Activated CD8-positive, alpha-beta T cell treated with anti-CD3 and anti-CD28 coated beads for 36 hours (primary cell): Measurements from ENCODE around the gene PXYLP1. TPM values are rescaled to one million over a fixed set of nuclear protein-coding genes. Genes with fewer than 3 reads are reported as not detected.

Experiments used
- ATAC-seq: fragments of 200-7000 bp; cut with Tn5 transposase; one replicate; pipeline ENCODE4 v1.10.0; 2021; ENCODE audit warnings: mild to moderate bottlenecking, moderate library complexity
- CTCF ChIA-PET: fragments of 350-600 bp; sonication (Branson Sonifier 250); formaldehyde crosslinking; loops from one replicate; lab custom pipeline; 2021; ENCODE audit warnings: antibody characterized with exemption; lab: Charles Lee
- POLR2A ChIA-PET: fragments of 350-600 bp; sonication (Branson Sonifier 250); formaldehyde crosslinking; loops from one replicate; lab custom pipeline; 2021; ENCODE audit warnings: antibody characterized with exemption; lab: Charles Lee
- DNase-seq: peaks from one replicate; pipeline ENCODE4 v3.0.0-alpha.2; 2020
- H3K27ac Mint-ChIP-seq: one replicate; pipeline ENCODE4 v1.8.0; 2021; ENCODE audit warnings: mild to moderate bottlenecking, mixed read lengths
- H3K27me3 Mint-ChIP-seq: one replicate; pipeline ENCODE4 v1.8.0; 2021; ENCODE audit warnings: mixed read lengths
- H3K36me3 Mint-ChIP-seq: one replicate; pipeline ENCODE4 v1.8.0; 2021; ENCODE audit warnings: low read depth, mixed read lengths
- H3K4me1 Mint-ChIP-seq: one replicate; pipeline ENCODE4 v1.8.0; 2021; ENCODE audit warnings: low read depth, mixed read lengths
- H3K4me3 Mint-ChIP-seq: one replicate; pipeline ENCODE4 v1.8.0; 2021; ENCODE audit warnings: mild to moderate bottlenecking, moderate library complexity, mixed read lengths
- H3K9me3 Mint-ChIP-seq: one replicate; pipeline ENCODE4 v1.8.0; 2021; ENCODE audit warnings: mixed read lengths
- CTCF ChIP-seq: fragments of 200-600 bp; IDR thresholded peaks from one replicate; pipeline ENCODE4 v1.8.0; 2022; ENCODE audit warnings: antibody characterized with exemption, mild to moderate bottlenecking
- intact Hi-C: fragments of 100-400 bp; cut with micrococcal nuclease; formaldehyde crosslinking; loops from one replicate; pipeline ENCODE4 v1.10.0; 2022
- total RNA-seq, 2 experiments: library from RNA; stranded (reverse); gene quantifications; one replicate each; pipeline ENCODE4 v1.2.3, GENCODE V29; 2021

Gene PXYLP1
- total RNA-seq, 2 experiments from 2014 or later, result 14.9 to 17.2 TPM

- no peaks in the 10 kb centered on the region for H3K36me3 Mint-ChIP-seq
- ATAC-seq (no peak), DNase-seq (no peak)
- intact Hi-C loops, result no loop called here
- no peak overlapping the region for H3K27ac Mint-ChIP-seq
- H3K4me1 Mint-ChIP-seq, result peaks cover 7% of the 10 kb centered on the region
- no peak for TF ChIP-seq CTCF
- ChIA-PET CTCF (interaction anchor here (1.2 to 14.5 kb wide), 3 partner anchors 13 to 19 kb away, joined by 3 to 143 read pairs (median 4); partner anchors contain the start of gene PXYLP1), POLR2A (interaction anchor here (1.0 kb wide), 1 partner anchor 19 kb away, joined by 5 read pairs; no protein-coding TSS in a partner anchor)
- no peaks in the 10 kb centered on the region for H3K9me3 Mint-ChIP-seq
- no peak overlapping the region for H3K4me3 Mint-ChIP-seq
- no peaks in the 10 kb centered on the region for H3K27me3 Mint-ChIP-seq
These were observed 19.2 kb downstream of the PXYLP1 start for GRCh38 chr3:141250828-141251227.

GRCh38 chr3:141253326-141253725 lies 21.7 kb downstream of the PXYLP1 start:
- H3K9me3 Mint-ChIP-seq, result no peaks in the 10 kb centered on the region
- ATAC-seq (no peak), DNase-seq (no peak)
- H3K4me1 Mint-ChIP-seq, result peaks cover 28% of the 10 kb centered on the region
- no peak overlapping the region for H3K4me3 Mint-ChIP-seq
- peak overlapping the region; percentile 18 for H3K27ac Mint-ChIP-seq
- H3K27me3 Mint-ChIP-seq, result no peaks in the 10 kb centered on the region
- intact Hi-C loops, result no loop called here
- H3K36me3 Mint-ChIP-seq, result no peaks in the 10 kb centered on the region
- no peak for TF ChIP-seq CTCF
- POLR2A ChIA-PET, result no interaction called here
- CTCF ChIA-PET, result interaction anchor here (2.8 to 14.5 kb wide), 2 partner anchors 10 to 21 kb away, joined by 9 to 143 read pairs; partner anchors contain the start of gene PXYLP1

GRCh38 chr3:141253811-141254210 lies 22.2 kb downstream of the PXYLP1 start:
- H3K9me3 Mint-ChIP-seq, result no peaks in the 10 kb centered on the region
- no peak for ATAC-seq
- no peak for DNase-seq
- H3K36me3 Mint-ChIP-seq, result no peaks in the 10 kb centered on the region
- H3K4me1 Mint-ChIP-seq, result peaks cover 33% of the 10 kb centered on the region
- no peaks in the 10 kb centered on the region for H3K27me3 Mint-ChIP-seq
- ChIA-PET POLR2A (interaction anchor here (1.3 kb wide), 1 partner anchor 11 kb away, joined by 9 read pairs; no protein-coding TSS in a partner anchor), CTCF (interaction anchor here (1.2 to 14.5 kb wide), 5 partner anchors 11 to 62 kb away, joined by 3 to 143 read pairs (median 9); partner anchors contain the start of gene PXYLP1)
- H3K4me3 Mint-ChIP-seq, result no peak overlapping the region
- no peak overlapping the region for H3K27ac Mint-ChIP-seq
- intact Hi-C loops, result no loop called here
- no peak for TF ChIP-seq CTCF

- Mint-ChIP-seq H3K36me3 (peaks cover under 1% of the 10 kb centered on the region), H3K9me3 (no peaks in the 10 kb centered on the region), H3K27me3 (no peaks in the 10 kb centered on the region), H3K4me3 (no peak overlapping the region), H3K4me1 (peaks cover 44% of the 10 kb centered on the region), H3K27ac (peak overlapping the region; percentile 3)
- no peak for ATAC-seq
- no peak for DNase-seq
- intact Hi-C loops, result no loop called here
- CTCF ChIA-PET, result interaction anchor here (0.7 to 14.5 kb wide), 14 partner anchors 9 to 199 kb away, joined by 3 to 143 read pairs (median 7); partner anchors contain the start of gene PXYLP1
- TF ChIP-seq CTCF, result no peak
- POLR2A ChIA-PET, result interaction anchor here (0.7 to 3.1 kb wide), 3 partner anchors 12 to 268 kb away, joined by 3 to 10 read pairs (median 3); partner anchors contain the start of gene PXYLP1
These were observed 23.7 kb downstream of the PXYLP1 start for GRCh38 chr3:141255137-141255845.
